Astrocyte (in vitro differentiated cells and primary cell): ENCODE data around the gene PIGL. TPM values are rescaled to one million over a fixed set of nuclear protein-coding genes. Genes with fewer than 3 reads are reported as not detected.

Source experiments
- DNase-seq: peaks from one replicate; pipeline ENCODE4 v3.0.0-alpha.2; 2010; ENCODE audit warnings: low read depth
- FAIRE-seq: peaks from 2 replicates; lab custom pipeline; 2011; peaks lifted over from hg19 to GRCh38; lab: Jason Lieb, UNC
- H2AFZ ChIP-seq: 2 replicates; pipeline ENCODE4 v1.6.0; 2012; ENCODE audit warnings: low read depth, low read length, inconsistent platforms
- H3K27ac ChIP-seq: 2 replicates; pipeline ENCODE4 v1.5.1; 2011; ENCODE audit warnings: low read depth, low read length, inconsistent platforms
- H3K27me3 ChIP-seq: 2 replicates; pipeline ENCODE4 v1.6.0; 2011; ENCODE audit warnings: low read length, inconsistent platforms; ENCODE audit not compliant: insufficient read depth
- H3K36me3 ChIP-seq: 2 replicates; pipeline ENCODE4 v1.5.1; 2011; ENCODE audit warnings: low read length, inconsistent platforms; ENCODE audit not compliant: insufficient read depth
- H3K4me1 ChIP-seq: 2 replicates; pipeline ENCODE4 v1.5.1; 2011; ENCODE audit warnings: low read length, inconsistent platforms; ENCODE audit not compliant: insufficient read depth
- H3K4me2 ChIP-seq: 2 replicates; pipeline ENCODE4 v1.6.0; 2012; ENCODE audit warnings: low read length, inconsistent platforms
- H3K4me3 ChIP-seq: 2 replicates; pipeline ENCODE4 v1.5.1; 2011; ENCODE audit warnings: low read depth, mild to moderate bottlenecking, low read length, inconsistent platforms; ENCODE audit not compliant: insufficient read depth
- H3K79me2 ChIP-seq: 2 replicates; pipeline ENCODE4 v1.6.0; 2012; ENCODE audit warnings: mild to moderate bottlenecking, low read length, inconsistent platforms; ENCODE audit not compliant: insufficient read depth
- H3K9ac ChIP-seq: 2 replicates; pipeline ENCODE4 v1.6.0; 2012; ENCODE audit warnings: mild to moderate bottlenecking, low read length, inconsistent platforms
- H3K9me3 ChIP-seq: 2 replicates; pipeline ENCODE4 v1.5.1; 2012; ENCODE audit warnings: low read depth, mild to moderate bottlenecking, low read length, inconsistent platforms; ENCODE audit not compliant: insufficient read depth
- H4K20me1 ChIP-seq: 2 replicates; pipeline ENCODE4 v1.6.0; 2012; ENCODE audit warnings: low read length, inconsistent platforms; ENCODE audit not compliant: insufficient read depth
- H3K27ac Mint-ChIP-seq: one replicate; pipeline ENCODE4 v1.8.0; 2021; ENCODE audit warnings: mild to moderate bottlenecking, mixed read lengths; ENCODE audit not compliant: unreplicated experiment
- H3K27me3 Mint-ChIP-seq: one replicate; pipeline ENCODE4 v1.8.0; 2021; ENCODE audit warnings: low read depth, mixed read lengths; ENCODE audit not compliant: unreplicated experiment
- H3K36me3 Mint-ChIP-seq: one replicate; pipeline ENCODE4 v1.8.0; 2021; ENCODE audit warnings: low read depth, mixed read lengths; ENCODE audit not compliant: unreplicated experiment
- H3K4me1 Mint-ChIP-seq: one replicate; pipeline ENCODE4 v1.8.0; 2021; ENCODE audit warnings: low read depth, mixed read lengths; ENCODE audit not compliant: unreplicated experiment
- H3K4me3 Mint-ChIP-seq: one replicate; pipeline ENCODE4 v1.8.0; 2021; ENCODE audit warnings: mild to moderate bottlenecking, moderate library complexity, mixed read lengths; ENCODE audit not compliant: unreplicated experiment
- H3K9me3 Mint-ChIP-seq: one replicate; pipeline ENCODE4 v1.8.0; 2021; ENCODE audit warnings: mild to moderate bottlenecking, mixed read lengths; ENCODE audit not compliant: unreplicated experiment
- EZH2 ChIP-seq: IDR thresholded peaks from 2 replicates; pipeline ENCODE4 v1.6.1; 2012; ENCODE audit warnings: mild to moderate bottlenecking, low read length, inconsistent platforms; ENCODE audit not compliant: insufficient read depth
- total RNA-seq: library from RNA; stranded (reverse); gene quantifications from 2 replicates; pipeline ENCODE4 v1.2.1, GENCODE V29; 2021
- TF ChIP-seq, protein P1 (sequence below): IDR thresholded peaks from 2 replicates; pipeline ENCODE4 v1.5.1; 2011; ENCODE audit warnings: low read depth, mild to moderate bottlenecking, inconsistent platforms, low read length, moderate library complexity; ENCODE audit not compliant: insufficient read depth

Gene PIGL
- total RNA-seq, 1 donor from 2014 or later = 21.9 TPM

DNA sequence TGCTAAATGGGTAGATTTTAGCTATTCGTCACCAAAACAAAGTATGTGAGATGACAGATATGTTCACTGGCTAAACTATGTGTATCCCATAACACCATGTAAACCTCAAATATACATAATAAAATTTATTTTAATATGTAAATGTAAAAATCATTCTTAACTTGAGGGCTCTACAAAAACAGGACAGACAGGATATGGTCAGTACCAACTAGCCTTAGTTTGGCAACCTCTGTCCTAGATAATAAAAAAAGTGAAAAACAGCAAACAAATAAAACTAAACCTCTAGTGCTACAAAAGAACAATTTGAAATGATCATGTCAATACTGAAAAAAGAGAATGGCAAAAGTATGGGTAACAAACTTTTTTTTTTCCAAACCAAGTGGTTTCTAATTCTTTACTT lies 35.4 kb upstream of the PIGL start:
- no peaks in the 10 kb centered on the region for H3K4me1 Mint-ChIP-seq
- H3K27me3 Mint-ChIP-seq = no peaks in the 10 kb centered on the region
- Histone ChIP-seq H4K20me1 (peaks cover 54% of the 10 kb centered on the region), H3K27me3 (no peaks in the 10 kb centered on the region), H3K4me2 (no peak overlapping the region), H3K27ac (no peak overlapping the region), H3K36me3 (peaks cover 23% of the 10 kb centered on the region), H3K9ac (no peak overlapping the region), H2AFZ (no peak overlapping the region), H3K79me2 (peaks cover 97% of the 10 kb centered on the region), H3K4me1 (peaks cover 2% of the 10 kb centered on the region), H3K9me3 (no peaks in the 10 kb centered on the region), H3K4me3 (no peak overlapping the region)
- H3K9me3 Mint-ChIP-seq = peaks cover 1% of the 10 kb centered on the region
- H3K27ac Mint-ChIP-seq = no peak overlapping the region
- no peak overlapping the region for H3K4me3 Mint-ChIP-seq
- no peak for TF ChIP-seq EZH2
- TF ChIP-seq, protein P1, sequence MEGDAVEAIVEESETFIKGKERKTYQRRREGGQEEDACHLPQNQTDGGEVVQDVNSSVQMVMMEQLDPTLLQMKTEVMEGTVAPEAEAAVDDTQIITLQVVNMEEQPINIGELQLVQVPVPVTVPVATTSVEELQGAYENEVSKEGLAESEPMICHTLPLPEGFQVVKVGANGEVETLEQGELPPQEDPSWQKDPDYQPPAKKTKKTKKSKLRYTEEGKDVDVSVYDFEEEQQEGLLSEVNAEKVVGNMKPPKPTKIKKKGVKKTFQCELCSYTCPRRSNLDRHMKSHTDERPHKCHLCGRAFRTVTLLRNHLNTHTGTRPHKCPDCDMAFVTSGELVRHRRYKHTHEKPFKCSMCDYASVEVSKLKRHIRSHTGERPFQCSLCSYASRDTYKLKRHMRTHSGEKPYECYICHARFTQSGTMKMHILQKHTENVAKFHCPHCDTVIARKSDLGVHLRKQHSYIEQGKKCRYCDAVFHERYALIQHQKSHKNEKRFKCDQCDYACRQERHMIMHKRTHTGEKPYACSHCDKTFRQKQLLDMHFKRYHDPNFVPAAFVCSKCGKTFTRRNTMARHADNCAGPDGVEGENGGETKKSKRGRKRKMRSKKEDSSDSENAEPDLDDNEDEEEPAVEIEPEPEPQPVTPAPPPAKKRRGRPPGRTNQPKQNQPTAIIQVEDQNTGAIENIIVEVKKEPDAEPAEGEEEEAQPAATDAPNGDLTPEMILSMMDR = no peak
- H3K36me3 Mint-ChIP-seq = peaks cover 17% of the 10 kb centered on the region
- DNase-seq = no peak
- no peak for FAIRE-seq

DNA sequence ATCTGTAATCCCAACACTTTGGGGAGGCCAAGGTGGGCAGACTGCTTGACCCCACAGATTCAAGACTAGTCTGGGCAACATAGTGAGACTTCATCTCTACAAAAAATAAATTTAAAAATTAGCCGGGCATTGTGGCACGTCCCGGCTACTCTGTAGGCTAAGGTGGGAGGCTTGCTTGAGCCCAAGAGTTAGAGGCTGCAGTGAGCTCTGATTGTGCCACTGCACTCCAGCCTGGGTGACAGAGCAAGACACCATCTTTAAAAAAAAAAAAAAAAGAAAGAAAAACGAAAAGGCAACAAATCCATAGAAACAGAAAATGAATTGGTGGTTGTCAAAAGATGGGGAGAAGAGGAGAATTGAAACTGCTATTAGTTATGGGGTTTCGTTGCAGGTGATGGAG lies 29.4 kb upstream of the PIGL start:
- FAIRE-seq (no peak), DNase-seq (no peak)
- H3K27ac ChIP-seq = no peak overlapping the region
- Mint-ChIP-seq H3K4me1 (peaks cover 10% of the 10 kb centered on the region), H3K27me3 (no peaks in the 10 kb centered on the region), H3K9me3 (no peaks in the 10 kb centered on the region), H3K4me3 (no peak overlapping the region), H3K36me3 (peaks cover 12% of the 10 kb centered on the region), H3K27ac (no peak overlapping the region)
- TF ChIP-seq, protein P1 = no peak
- TF ChIP-seq EZH2 = no peak
- H3K4me2 ChIP-seq = no peak overlapping the region
- no peak overlapping the region for H3K9ac ChIP-seq
- peaks cover 21% of the 10 kb centered on the region for H3K36me3 ChIP-seq
- no peaks in the 10 kb centered on the region for H3K27me3 ChIP-seq
- no peaks in the 10 kb centered on the region for H3K9me3 ChIP-seq
- peaks cover 96% of the 10 kb centered on the region for H3K79me2 ChIP-seq
- no peak overlapping the region for H3K4me3 ChIP-seq
- H3K4me1 ChIP-seq = no peaks in the 10 kb centered on the region
- H4K20me1 ChIP-seq = peaks cover 46% of the 10 kb centered on the region
- H2AFZ ChIP-seq = no peak overlapping the region

DNA sequence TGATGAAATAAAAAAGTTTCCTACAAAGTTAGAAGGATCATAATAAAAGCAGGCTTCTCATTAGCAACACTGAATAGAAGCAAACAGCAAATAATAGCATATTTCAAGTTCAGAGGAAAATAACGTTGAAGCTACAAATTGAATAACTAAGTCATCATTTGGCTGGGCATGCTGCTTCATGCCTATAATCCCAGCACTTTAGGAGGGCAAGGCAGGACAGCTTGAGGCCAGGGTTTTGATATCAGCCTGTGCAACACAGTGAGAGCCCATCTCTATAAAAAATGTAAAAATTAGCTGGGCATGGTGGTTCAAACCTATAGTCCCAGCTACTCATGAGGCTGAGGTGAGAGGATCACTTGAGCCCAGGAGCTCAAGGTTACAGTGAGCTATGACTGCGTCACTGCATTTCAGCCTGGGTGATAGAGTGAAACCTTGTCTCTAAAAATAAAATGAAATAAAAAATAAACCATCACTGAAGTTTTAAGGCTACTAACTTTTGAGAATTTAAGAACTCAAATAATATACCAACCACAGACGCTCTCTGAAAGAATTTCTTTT lies 27.1 kb upstream of the PIGL start:
- TF ChIP-seq, protein P1 = no peak
- no peak for TF ChIP-seq EZH2
- peaks cover 10% of the 10 kb centered on the region for H3K4me1 Mint-ChIP-seq
- no peak overlapping the region for H3K9ac ChIP-seq
- peaks cover 44% of the 10 kb centered on the region for H4K20me1 ChIP-seq
- no peak overlapping the region for H3K27ac ChIP-seq
- H3K36me3 ChIP-seq = peaks cover 18% of the 10 kb centered on the region
- H3K36me3 Mint-ChIP-seq = peaks cover 12% of the 10 kb centered on the region
- H3K4me3 Mint-ChIP-seq = no peak overlapping the region
- peaks cover 95% of the 10 kb centered on the region for H3K79me2 ChIP-seq
- no peaks in the 10 kb centered on the region for H3K4me1 ChIP-seq
- FAIRE-seq (no peak), DNase-seq (no peak)
- no peaks in the 10 kb centered on the region for H3K27me3 ChIP-seq
- no peak overlapping the region for H3K27ac Mint-ChIP-seq
- no peaks in the 10 kb centered on the region for H3K9me3 Mint-ChIP-seq
- no peak overlapping the region for H3K4me2 ChIP-seq
- H3K4me3 ChIP-seq = no peak overlapping the region
- no peaks in the 10 kb centered on the region for H3K27me3 Mint-ChIP-seq
- no peaks in the 10 kb centered on the region for H3K9me3 ChIP-seq
- no peak overlapping the region for H2AFZ ChIP-seq
